Measurements from ENCODE around the gene CNPY2.
"Not testable (repeated sequence)": the region's sequence is repeated elsewhere in the genome, so short reads cannot be mapped to it uniquely, and the experiment has no call there.

Gene CNPY2

DNA sequence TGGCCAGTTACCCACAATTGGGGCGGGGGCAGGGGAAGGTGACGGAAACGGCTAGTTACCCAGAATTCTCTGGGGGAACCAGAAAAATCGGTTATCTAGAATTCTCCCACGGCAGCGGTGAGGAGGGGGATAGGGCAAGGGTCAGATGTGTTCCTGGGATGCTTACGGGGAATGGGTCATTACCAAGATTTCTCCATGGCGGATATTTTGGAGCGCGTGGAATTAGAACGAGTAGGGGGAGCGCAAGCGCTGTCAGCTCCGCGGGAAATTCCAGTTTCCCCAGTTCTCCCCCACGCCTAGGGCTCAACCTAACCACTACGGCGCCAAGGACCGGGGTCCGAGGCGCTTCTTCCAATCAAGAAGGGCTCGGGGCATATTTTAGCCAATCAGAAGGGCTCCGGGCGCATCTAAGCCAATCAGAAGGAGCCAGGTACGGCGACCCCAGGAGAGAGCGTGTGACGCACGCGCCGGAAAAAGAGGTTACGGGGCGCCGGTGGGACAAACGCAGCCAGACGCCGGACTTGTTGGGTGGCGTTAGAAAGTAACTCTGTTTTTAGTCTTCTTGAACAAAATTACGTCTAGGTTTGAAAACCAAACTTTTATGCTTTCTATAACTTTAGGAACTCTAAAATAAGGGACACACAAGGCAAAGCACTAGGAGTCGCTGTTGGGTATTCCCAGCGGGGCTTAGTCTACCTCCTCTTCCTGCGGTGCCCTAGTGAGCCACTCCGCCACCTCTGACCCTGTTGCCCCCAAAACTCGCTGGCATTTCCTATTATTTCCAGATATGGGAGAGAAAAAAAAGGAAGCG lies 18.1 kb upstream of the CNPY2 start, which contains the start of gene PAN2:
TSS of gene PAN2 (minus strand) at position 322 of the 811 bp plus-strand sequence. CDS start 906 bp downstream, outside the sequence.
- peak; percentile 95 for DNase-seq

DNA sequence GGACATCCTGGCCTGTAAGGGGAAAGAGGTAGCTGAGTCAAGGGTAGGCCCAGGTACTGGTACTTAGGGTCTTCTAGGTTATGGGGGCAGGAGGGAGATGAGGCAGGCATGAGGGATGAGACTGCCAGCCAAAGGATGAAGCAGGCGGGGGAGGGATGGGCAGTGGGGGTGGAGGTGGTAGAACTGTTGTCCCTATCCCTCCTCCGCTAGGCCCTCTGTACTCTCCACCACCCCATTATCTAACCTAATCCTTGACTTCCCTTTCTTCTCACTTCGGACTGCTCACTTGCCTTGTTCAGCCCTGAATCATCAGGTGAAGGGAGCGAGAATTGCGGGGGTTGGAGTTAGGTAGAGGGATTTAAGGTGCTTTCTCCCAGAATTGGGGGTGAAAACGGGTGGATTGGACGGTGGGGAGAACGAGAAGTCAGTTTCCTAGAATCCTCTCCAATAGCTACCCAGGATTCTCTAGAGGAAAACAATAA lies 17.4 kb upstream of the CNPY2 start:
- DNase-seq = no peak

DNA sequence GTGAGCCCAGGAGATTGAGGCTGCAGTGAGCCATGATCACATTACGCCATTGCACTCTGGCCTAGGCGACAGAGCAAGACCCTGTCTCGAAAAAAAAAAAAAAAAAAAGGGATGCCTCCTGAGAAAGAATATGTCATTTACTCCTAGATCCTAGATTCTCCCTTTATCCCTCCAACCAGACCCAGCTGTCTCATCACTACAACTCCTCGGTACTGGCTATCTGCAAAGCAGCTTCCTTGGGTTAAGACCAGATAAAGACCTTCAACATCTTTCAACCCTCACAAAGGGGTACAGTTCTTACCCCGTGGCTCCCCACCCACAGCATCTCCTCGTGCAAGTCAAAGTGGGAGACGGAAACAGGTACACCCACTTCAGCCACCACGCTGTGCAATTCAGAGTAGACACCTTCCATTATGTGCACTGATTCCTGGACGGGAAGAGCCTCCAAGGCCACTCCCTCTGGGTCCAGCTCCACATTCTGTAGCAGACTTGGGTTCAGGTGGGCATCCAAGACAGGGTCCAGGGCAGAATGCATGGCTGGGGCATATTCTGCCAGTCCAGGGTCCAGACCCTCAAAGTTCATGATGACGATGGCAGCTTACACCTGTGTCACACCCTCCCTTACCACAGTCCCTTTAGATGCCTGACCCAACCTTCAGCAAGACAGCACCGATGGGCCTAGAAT lies 16.9 kb upstream of the CNPY2 start:
- no peak for DNase-seq

DNA sequence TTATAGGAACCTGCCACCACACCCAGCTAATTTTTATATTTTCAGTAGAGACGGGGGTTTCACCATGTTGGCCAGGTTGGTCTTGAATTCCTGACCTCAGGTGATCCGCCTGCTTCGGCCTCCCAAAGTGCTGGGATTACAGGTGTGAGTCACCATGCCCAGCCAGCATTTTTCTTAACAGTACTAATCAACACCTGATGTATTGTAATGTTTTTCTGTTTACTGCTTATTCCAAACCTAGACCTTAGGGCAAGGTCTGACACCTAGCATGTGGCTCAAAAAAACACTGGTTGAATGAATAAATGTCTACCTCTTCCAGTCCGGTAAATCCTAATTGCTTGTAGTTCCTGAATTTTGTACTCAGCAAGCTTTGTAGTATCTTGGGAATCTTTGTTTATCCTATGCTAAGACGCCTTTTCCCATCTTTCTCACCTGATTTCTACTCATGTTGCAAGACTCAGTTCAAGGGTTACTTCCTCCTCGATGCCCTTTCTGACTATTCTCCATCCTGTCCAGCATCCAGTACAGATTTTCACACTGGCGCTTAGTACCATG lies 15.2 kb upstream of the CNPY2 start:
- DNase-seq = no peak

DNA sequence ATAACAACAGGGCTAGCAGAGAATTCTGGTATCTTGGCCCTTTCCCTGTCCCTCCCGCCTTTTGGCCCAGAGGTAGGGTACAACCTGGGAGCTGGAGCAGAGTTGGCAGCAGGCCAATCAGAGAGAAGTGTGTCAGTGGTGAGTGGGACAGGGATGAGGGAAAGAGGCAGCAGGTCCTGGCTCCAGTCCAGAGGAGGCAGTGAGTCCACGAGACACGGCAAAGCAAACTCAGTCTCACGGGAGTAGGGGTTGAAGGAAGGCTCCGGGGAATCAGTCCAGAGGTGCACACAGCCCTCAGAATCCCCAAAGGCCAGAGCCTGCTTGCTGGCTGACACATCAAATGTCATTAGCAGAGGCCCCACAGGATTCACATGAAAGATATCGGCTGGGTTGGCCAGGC lies 10.7 kb upstream of the CNPY2 start:
- DNase-seq = no peak

DNA sequence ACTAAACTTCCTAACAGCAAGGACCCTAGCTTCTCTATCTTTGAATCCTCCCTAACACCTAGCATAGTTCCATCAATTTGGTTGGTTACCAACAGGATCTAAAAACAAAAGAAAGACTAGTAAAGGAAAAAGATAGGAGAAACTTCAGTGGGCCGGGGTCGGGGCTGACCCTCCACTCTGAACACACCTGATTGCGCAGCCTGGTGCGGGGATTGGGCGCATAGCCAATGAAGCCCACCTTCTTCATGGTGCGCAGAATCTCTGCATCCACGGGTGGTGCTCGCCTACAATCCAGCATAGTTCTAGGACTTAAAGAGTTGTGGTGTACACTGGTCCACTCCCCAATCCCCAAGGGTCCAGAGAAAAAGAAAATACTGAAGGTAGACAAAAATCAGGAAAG lies 10.3 kb upstream of the CNPY2 start:
- DNase-seq = no peak

DNA sequence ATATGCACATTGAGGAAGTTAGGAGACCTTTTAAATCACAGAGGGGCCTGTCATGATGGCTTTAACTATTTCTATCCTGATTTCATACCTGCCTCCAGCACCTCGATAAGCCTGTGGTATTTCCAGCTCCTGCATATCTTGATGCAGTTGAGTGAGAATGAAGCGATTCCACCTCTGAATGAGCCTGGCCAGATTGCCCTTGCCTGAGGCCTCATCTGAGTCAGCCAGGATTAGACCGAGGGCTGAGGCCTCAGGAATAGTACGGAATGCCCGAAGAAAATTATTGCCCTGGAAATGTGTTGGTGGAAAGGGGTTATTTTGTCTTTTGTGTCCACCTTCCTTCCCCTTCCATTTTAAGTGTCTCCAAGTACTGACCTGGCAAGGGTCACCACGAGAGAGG lies 8.4 kb upstream of the CNPY2 start:
- no peak for DNase-seq

DNA sequence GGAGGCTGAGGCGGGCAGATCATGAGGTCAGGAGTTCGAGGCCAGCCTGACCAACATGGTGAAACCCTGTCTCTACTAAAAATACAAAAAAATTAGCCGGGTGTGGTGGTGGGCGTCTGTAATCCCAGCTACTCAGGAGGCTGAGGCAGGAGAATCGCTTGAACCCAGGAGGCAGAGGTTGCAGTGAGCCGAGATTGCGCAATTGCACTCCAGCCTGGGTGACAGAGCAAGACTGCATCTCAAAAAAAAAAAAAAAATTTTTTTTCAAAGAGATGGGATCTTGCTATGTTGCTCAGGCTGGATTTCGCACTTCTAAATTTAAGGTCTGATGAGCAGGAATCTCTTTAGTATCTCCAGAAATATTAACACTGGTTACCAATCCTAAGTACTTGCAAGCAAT lies 5.8 kb upstream of the CNPY2 start:
- not testable (repeated sequence) for DNase-seq

DNA sequence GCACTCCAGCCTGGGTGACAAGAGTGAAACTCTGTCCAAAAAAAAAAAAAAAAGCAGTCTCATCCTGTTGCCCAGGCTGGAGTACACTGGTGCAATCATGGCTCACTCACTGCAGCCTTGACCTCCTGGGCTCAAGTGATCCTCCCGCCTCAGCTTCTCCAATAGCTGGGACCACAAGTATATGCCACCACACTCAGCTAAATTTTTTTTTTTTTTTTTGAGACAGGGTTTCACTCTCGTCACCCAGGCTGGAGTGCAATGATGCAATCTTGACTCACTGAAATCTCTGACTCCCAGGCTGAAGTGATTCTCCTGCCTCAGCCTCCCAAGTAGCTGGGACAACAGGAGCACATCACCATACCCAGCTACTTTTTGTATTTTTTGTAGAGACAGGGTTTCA lies 5.2 kb upstream of the CNPY2 start:
- DNase-seq = no peak

DNA sequence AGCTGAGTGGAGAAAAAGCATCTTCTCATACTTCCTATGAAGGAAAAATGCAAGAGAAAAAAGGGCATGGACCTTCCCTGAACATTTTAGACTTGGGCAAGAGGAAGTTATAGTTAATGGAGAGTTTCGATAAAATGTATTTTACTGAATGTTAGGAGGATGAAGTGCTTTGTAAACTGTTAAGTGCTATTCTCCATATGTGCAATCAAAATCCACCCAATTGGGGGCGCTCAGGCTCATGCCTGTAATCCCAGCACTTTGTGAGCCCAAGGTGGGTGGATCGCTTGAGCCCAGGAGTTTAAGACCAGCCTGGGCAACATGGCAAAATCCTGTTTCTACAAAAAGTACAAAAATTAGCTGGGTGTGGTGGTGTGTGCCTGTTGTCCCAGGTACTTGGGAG lies 1.9 kb upstream of the CNPY2 start:
- DNase-seq = no peak

DNA sequence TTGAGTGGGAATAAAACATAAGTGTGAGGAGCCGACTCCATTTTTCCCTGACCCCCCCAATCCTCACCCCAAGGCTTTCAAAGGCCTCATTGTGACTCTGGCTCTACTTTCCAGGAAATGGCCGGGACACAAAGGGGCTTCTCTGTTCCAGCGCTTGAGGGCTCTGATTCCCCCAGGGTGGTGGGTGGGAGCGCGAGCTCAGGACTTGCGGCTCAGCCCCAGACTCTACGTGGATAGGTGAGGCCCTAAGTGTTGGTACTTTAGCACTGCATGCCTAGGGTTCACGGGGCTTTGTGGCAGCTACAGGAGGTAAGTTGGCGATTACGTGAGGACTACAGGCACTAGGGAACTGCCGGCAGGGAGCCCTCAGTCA lies 553 bp downstream of the CNPY2 start:
- DNase-seq = no peak

DNA sequence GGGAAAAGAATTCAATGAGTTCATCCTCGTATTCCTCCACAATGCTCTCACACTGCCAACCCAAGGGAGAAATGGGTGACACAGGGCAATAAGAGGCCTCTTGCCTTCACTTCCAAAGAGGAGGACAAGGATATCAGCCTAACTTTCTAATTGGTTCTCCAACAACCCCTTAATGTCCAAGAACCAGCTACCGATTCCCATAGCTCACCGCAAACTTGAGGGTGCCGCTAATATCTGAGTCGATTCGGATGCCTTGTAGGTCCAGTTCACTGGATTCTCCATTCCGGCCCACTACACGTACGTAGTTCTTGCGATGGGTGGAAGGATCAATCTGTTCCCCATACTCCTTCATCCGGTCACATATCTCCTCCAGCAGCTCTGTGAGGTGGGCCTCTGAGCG lies 4.8 kb downstream of the CNPY2 start:
- no peak for DNase-seq

DNA sequence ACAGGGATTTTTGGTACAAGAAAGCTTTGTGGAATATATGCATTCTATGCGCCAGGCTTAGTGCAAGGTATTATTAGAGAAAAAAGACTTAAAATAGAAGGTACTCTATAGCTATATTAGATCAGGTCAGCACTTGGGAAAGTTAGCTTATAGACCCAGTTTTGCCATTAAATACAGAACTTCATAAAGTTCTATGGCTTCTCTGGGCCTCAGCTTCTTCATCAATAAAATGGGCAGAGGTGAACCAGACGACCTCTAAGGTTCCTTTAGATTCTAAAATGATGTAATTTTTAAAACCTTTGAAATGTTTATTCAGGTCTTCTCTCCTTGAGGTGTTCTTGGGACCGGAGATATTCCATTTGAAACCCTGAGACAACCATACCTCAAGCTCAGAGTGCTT lies 7.1 kb downstream of the CNPY2 start:
- DNase-seq = no peak

DNA sequence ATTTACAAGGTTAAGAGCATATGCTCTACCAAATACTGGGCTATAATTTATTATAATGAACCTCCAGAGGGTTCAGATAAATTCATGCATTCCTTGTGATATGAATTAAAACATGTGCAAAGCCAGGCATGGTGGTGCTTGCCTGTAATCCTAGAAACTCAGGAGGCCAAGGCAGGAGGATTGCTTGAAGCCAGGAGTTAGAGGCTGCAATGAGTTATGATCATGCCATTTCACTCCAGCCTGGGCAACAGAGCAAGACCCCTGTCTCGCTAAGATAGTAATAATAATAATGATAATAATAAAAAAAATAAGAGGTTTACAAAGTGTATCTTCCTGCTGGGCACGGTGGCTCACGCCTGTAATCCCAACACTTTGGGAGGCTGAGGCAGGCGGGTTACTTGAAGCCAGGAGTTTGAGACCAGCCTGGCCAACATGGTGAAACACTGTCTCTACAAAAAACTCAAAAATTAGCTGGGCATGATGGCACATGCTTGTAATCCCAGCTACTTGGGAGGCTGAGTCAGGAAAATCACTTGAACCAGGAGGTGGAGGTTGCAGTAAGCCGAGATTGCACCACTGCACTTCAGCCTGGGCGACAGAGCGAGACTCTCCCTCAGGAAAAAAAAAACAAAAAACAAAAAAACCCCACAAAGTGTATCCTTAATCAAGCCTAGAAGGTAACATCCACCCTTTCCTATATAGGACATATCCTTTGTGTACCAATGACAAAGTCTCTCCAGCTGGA lies 8.4 kb downstream of the CNPY2 start:
- no peak for DNase-seq

DNA sequence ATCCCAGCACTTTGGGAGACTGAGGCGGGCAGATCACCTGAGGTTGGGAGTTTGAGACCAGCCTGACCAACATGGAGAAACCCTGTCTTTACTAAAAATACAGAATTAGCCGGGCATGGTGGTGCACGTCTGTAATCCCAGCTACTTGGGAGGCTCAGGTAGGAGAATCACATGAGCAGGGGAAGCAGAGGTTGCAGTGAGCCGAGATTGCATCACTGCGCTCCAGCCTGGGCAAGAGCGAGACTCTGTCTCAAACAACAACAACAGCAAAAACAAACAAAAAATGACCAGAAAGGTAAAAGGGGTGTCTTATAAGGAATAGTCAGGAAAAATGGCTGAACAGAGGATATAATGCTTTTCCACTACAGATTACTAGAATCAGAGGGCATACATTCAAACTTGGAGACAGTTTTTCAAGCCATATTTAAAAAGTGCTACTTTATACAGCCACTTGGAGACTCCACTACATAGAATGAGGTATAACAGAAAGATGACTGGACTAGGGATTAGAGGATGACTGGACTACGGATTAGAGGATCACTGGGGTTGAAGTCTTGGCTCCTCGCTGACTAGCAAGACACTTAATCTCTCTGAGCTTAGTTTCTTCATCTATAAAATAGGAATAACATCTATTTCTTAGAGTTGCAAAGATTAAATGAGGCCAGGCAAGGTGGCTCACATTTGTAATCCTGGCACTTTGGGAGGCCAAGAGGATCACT lies 10.8 kb downstream of the CNPY2 start:
- DNase-seq = no peak

DNA sequence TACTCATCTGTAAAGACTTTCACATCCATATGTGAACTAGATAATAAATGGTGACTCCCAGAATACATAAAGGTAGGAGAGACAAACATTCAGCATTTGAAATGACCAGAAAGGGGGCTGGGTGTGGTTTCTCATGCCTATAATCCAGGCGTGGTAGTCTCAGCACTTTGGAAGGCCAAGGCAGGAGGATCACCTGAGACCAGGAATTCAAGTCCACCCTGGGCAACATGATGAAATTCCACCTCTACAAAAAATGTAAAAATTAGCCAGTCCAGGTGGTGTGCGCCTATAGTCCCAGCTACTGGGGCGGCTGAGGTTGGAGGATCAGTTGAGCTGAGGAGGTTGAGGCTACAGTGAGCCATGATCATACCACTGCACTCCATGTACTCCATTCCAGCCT lies 11.5 kb downstream of the CNPY2 start:
- no peak for DNase-seq

DNA sequence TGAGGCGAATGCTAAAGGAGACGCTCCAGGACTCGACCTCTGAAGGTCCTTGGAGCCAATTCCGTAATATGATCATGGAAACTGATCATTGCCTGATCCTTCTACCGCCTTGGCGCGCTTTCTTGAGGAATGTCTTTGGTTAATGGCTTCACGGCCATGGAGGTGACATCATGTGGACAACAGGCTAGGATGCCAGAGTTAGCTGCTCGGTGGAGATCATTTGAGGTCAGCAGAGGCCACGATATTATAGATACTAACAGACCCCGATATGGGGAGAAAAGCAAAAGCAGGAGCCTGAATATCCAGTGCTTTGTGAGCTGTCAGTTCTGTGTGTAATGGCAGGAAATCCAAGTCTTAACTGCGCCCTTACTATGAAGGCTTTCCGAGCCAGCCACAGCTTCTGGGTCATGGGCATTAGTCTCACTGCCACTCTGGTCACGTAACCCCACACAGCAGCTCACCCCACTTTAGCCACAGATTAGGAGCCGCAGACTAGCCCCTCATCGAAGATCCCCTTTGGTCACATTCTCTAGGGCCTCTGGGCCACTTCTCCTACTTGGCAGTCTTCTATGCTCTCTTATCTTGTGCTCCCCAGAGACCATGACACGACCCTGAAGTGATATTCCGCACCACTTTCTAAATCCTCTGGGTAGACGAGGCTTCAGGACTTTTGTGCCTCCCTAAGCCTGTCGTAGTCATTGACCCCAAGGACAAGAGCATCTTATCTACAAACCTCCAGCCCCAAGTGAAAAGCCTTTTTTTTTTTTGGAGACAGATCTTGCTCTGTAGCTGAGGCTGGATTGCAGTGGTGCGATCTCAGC lies 14.9 kb downstream of the CNPY2 start:
- DNase-seq = no peak

DNA sequence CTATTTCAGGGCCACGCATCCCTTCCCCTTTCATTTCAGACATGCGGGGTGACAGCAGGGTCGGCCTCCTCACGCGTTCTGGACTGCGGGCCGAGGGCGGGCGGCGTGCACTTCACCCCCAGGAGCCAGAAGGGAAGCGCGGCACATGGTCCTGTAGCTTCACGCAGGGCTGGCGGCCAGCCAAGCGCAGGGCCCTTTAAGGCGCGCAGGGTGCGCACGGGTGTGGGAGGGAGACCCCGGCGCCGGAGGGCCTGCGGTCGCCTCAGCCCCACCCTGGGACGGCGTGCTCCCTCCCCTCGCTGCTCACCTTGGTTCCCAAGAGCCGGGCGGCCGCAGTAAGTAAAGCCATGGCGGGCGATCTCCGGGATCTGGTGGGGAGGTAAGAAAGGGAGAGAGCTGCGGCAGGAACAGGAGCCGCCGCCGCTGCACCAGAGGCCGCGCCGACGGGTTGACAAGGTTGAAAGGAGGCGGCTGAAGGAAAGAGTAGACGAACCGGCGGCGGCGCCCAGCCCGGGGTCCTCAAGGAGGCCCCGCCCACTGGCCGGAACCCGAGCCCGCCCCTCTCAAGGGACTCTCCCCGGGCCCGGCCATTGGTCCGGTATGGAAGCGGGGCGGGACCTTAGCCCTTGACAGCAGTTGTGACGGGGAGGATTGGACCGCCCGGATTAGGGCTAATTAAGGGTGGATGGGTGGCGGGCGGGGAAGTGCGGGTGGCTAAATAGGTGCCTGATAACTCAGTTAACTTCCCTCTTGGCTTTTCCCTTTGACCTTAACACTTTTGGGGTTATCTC lies 15.7 kb downstream of the CNPY2 start, which contains the start of gene CS:
TSS of gene CS (minus strand) at position 478 of the 791 bp plus-strand sequence. CDS start at position 349, 129 bp downstream.
- DNase-seq = peak; percentile 98

DNA sequence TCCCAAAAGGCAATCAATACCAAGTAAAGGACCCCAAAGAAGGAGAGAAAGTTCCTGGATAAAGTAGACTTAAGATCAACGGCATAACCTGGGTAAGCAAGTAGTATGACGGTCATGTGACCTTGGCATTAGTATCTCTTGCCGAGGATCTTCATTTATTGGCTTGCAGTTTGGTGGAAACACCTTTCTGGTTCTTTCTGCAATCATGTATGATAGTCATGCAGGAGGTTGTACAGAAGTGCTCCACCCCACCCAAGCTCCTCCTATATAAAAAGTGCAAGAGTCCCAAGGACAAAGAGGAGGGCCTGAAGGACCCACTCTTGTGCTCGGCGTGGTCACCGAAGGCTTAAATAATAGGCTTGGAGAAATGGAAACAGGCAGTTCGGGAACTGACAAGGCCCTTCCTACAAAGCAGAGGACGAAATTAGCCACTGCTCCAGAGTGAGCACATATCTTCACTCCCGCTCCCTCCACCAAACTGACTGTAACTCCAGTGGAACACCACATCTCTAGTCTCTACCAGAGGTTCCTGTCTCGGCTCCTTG lies 16.4 kb downstream of the CNPY2 start:
- no peak for DNase-seq

DNA sequence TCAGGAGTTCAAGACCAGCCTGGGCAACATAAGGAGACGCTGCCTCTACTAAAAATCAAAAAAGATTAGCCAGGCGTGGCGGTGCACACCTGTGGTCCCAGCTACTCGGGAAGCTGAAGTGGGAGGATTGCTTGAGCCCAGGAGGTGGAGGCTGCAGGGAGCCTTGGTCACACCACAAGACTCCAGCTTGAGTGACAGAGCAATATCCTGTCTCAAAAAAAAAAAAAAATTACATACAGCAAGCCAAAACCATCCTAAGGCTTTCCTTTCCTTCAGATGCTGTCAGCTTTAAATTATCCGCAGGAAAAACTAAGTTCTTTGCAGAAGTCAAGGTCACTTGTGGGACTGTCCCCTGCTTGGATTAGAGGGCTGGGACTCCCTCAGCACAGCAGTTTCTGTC lies 17.0 kb downstream of the CNPY2 start:
- no peak for DNase-seq

Measured in NCI-H2107 (cell line).